K562 (cell line): ENCODE results near the gene SAE1. TPM values are rescaled to one million over a fixed set of nuclear protein-coding genes. Genes with fewer than 3 reads are reported as not detected.

Experiments used
- ARID1B ChIP-seq: fragments of 450-650 bp; IDR thresholded peaks from 2 replicates; pipeline ENCODE4 v1.6.1; 2016; ENCODE audit warnings: antibody characterized with exemption, mild to moderate bottlenecking, inconsistent platforms
- CHD1 ChIP-seq: fragments of 200-600 bp; sonication (generic); IDR thresholded peaks from one replicate; pipeline ENCODE4 v1.6.1; 2012; ENCODE audit warnings: mild to moderate bottlenecking, moderate library complexity, low read length, inconsistent platforms
- CREBBP ChIP-seq: IDR thresholded peaks from one replicate; pipeline ENCODE4 v1.6.1; 2012; ENCODE audit warnings: low read depth, mild to moderate bottlenecking, control low read depth, inconsistent platforms, low read length
- GATAD2B ChIP-seq: fragments of 450-650 bp; IDR thresholded peaks from 2 replicates; pipeline ENCODE4 v1.6.1; 2017; ENCODE audit warnings: mild to moderate bottlenecking, borderline replicate concordance
- KAT7 ChIP-seq: sonication (generic); formaldehyde crosslinking; IDR thresholded peaks from 2 replicates; pipeline ENCODE4 v1.8.0; 2022; ENCODE audit warnings: missing genetic modification reagents, mild to moderate bottlenecking, borderline replicate concordance
- MAFF ChIP-seq: IDR thresholded peaks from 2 replicates; pipeline ENCODE4 v1.6.1; 2012; ENCODE audit warnings: low read length, improper control_type of control experiment
- MCM7 ChIP-seq, 2 experiments: fragments of 450-650 bp; IDR thresholded peaks; 2 replicates each; pipeline ENCODE4 v1.6.1; 2016 to 2018
- MYC ChIP-seq, 2 experiments: fragments of 250-450 bp in 1 of 2; sonication (Bioruptor Pico) in 1 of 2; IDR thresholded peaks; 2 replicates each; pipeline versions ENCODE4 v1.5.1 to v1.6.1; 2012 to 2021; ENCODE audit warnings: low read depth in 2 of 2, borderline replicate concordance in 1 of 2, improper control_type of control experiment in 1 of 2, low read length in 1 of 2, mild to moderate bottlenecking in 1 of 2, moderate library complexity in 1 of 2
- POU5F1 ChIP-seq: fragments of 150-350 bp; IDR thresholded peaks from 2 replicates; pipeline ENCODE4 v1.6.1; 2014; ENCODE audit warnings: borderline replicate concordance, low read length, low read depth, mild to moderate bottlenecking; ENCODE audit not compliant: partially characterized antibody
- TEAD1 ChIP-seq, 2 experiments: fragments of 450-650 bp in 1 of 2; sonication (generic) in 1 of 2; formaldehyde crosslinking; IDR thresholded peaks; 2 replicates each; pipeline versions ENCODE4 v1.4.0 to v1.8.0; 2020 to 2022; ENCODE audit warnings: mild to moderate bottlenecking in 2 of 2, missing genetic modification reagents in 1 of 2
- TRIM28 ChIP-seq: fragments of 450-650 bp; IDR thresholded peaks from 2 replicates; pipeline ENCODE4 v1.6.1; 2017
- UBTF ChIP-seq, 2 experiments: IDR thresholded peaks; 2 replicates each; pipeline ENCODE4 v1.6.1; 2012; ENCODE audit warnings: improper control_type of control experiment in 2 of 2, low read depth in 2 of 2, low read length in 2 of 2, borderline replicate concordance in 1 of 2
- XRCC4 ChIP-seq: IDR thresholded peaks from one replicate; pipeline ENCODE4 v1.6.1; 2011; ENCODE audit not compliant: insufficient read depth, insufficient read length; ENCODE audit errors: extremely low read depth
- ZBTB7A ChIP-seq: IDR thresholded peaks from 2 replicates; pipeline ENCODE4 v1.6.1; 2011; ENCODE audit warnings: low read depth, mild to moderate bottlenecking, low read length, moderate library complexity, borderline replicate concordance; ENCODE audit not compliant: control insufficient read depth
- ZNF274 ChIP-seq: IDR thresholded peaks from 2 replicates; pipeline ENCODE4 v1.6.1; 2011; ENCODE audit warnings: low read depth, mild to moderate bottlenecking, low read length, moderate library complexity, borderline replicate concordance
- polyA plus RNA-seq, 8 experiments: library from polyadenylated mRNA; depleted of rRNA in 4 of 8; stranded (reverse) in 5 of 8; unstranded in 3 of 8; fragments of >200 nt; fragmentation: Nextera tagmentation in 2 of 8; fragmentation: Illumina TruSeq in 1 of 8; extraction: Ambion mirVana in 2 of 8; extraction: Trizol in 1 of 8; gene quantifications; 2 replicates each; pipeline versions ENCODE4 v1.2.1 to v1.2.3, GENCODE V29; 2011 to 2014; ENCODE audit warnings: inconsistent platforms in 1 of 8, missing spikeins in 1 of 8
- total RNA-seq, 7 experiments: library from RNA; depleted of rRNA in 6 of 7; stranded (reverse); fragments of >200 nt in 6 of 7; fragmentation: Illumina TruSeq in 2 of 7; extraction: Trizol in 2 of 7; gene quantifications; 2 replicates each; pipeline versions ENCODE4 v1.2.1 to v1.2.3, GENCODE V29; 2011 to 2021; ENCODE audit warnings: low replicate concordance in 1 of 7
- TF ChIP-seq, protein P1 (sequence below): fragments of 450-650 bp; IDR thresholded peaks from 2 replicates; pipeline ENCODE4 v1.6.1; 2017; ENCODE audit warnings: antibody characterized with exemption, mild to moderate bottlenecking
- TF ChIP-seq, protein P2 (sequence below): fragments of 450-650 bp; formaldehyde crosslinking; IDR thresholded peaks from 2 replicates; pipeline ENCODE4 v1.4.0; 2020; ENCODE audit warnings: mild to moderate bottlenecking, moderate library complexity

The SAE1 gene
- total and polyA plus RNA-seq, 9 of the 15 experiments (the other 6 are each of a cell fraction or from before 2014, with no cell fraction given): 82.8 to 299 (median 217) TPM

DNA sequence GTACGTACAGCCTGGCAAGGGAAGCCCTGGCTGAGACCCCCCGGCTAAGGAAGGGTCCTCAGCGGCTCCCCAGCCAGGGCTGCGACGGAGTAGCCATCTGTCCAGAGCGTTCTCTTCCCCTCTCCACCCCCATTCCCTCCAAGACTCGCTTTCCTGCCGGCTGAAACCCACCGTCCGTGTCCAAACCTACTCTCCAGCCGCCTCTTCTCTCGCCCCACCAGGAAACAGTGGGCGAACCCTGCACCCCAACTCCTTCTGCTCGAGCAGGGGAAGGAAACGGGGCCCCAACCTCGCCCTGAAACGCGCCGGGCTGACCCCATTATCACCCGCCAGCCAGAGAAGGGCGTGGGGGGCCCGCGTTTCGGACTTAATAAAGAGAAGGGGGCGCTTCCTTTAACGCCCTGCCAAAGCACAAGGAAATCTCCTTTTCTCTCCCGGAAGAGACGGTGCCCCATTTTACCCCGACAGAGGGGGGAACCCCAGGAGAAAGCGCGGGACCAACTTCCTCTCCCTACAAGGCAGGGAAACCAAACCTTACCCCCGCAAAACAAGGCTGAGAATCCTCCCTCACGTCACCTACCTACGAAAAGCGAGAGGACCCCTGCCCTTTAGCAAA is 19.5 kb upstream of the SAE1 start (continued):
- no peak for TF ChIP-seq MAFF
- TF ChIP-seq KAT7 (CRISPR knock-in tag): 0 out of 2 replicates have a peak, but pooled peaks have one; percentile 12
- TF ChIP-seq CHD1: peak; percentile 31
- TF ChIP-seq MCM7 (IDR thresholded peaks at IDR 0.05): 0 out of 4 replicates have a peak, but pooled peaks of 1 of the 2 experiments have one; percentile 7
- no peak for TF ChIP-seq ARID1B
- peak; percentile 73 for TF ChIP-seq ZBTB7A
- TF ChIP-seq TRIM28: no peak
- TF ChIP-seq ZNF274: no peak
- 0 out of 4 replicates have a peak, but pooled peaks of 1 of the 2 experiments have one; percentile 23 for TF ChIP-seq TEAD1 (CRISPR knock-in tag; IDR thresholded peaks at IDR 0.05)
- TF ChIP-seq, protein P1, sequence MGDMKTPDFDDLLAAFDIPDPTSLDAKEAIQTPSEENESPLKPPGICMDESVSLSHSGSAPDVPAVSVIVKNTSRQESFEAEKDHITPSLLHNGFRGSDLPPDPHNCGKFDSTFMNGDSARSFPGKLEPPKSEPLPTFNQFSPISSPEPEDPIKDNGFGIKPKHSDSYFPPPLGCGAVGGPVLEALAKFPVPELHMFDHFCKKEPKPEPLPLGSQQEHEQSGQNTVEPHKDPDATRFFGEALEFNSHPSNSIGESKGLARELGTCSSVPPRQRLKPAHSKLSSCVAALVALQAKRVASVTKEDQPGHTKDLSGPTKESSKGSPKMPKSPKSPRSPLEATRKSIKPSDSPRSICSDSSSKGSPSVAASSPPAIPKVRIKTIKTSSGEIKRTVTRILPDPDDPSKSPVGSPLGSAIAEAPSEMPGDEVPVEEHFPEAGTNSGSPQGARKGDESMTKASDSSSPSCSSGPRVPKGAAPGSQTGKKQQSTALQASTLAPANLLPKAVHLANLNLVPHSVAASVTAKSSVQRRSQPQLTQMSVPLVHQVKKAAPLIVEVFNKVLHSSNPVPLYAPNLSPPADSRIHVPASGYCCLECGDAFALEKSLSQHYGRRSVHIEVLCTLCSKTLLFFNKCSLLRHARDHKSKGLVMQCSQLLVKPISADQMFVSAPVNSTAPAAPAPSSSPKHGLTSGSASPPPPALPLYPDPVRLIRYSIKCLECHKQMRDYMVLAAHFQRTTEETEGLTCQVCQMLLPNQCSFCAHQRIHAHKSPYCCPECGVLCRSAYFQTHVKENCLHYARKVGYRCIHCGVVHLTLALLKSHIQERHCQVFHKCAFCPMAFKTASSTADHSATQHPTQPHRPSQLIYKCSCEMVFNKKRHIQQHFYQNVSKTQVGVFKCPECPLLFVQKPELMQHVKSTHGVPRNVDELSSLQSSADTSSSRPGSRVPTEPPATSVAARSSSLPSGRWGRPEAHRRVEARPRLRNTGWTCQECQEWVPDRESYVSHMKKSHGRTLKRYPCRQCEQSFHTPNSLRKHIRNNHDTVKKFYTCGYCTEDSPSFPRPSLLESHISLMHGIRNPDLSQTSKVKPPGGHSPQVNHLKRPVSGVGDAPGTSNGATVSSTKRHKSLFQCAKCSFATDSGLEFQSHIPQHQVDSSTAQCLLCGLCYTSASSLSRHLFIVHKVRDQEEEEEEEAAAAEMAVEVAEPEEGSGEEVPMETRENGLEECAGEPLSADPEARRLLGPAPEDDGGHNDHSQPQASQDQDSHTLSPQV: no peak
- TF ChIP-seq POU5F1: no peak
- no peak for TF ChIP-seq CREBBP
- no peak for TF ChIP-seq XRCC4
- TF ChIP-seq, protein P2, sequence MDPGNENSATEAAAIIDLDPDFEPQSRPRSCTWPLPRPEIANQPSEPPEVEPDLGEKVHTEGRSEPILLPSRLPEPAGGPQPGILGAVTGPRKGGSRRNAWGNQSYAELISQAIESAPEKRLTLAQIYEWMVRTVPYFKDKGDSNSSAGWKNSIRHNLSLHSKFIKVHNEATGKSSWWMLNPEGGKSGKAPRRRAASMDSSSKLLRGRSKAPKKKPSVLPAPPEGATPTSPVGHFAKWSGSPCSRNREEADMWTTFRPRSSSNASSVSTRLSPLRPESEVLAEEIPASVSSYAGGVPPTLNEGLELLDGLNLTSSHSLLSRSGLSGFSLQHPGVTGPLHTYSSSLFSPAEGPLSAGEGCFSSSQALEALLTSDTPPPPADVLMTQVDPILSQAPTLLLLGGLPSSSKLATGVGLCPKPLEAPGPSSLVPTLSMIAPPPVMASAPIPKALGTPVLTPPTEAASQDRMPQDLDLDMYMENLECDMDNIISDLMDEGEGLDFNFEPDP: no peak
- no peak for TF ChIP-seq GATAD2B
- TF ChIP-seq MYC (IDR thresholded peaks at IDR 0.05; ENCODE audit: low read depth, low read length): peak; percentile 16; the same call in 1 of the 2 replicates
- no peak for TF ChIP-seq MYC (CRISPR knock-in tag; IDR thresholded peaks at IDR 0.05; ENCODE audit: borderline replicate concordance, low read depth)
- peak; percentile 32 to 61; a peak in 2 of 4 replicates for TF ChIP-seq UBTF (IDR thresholded peaks at IDR 0.05; ENCODE audit: borderline replicate concordance in 1 of 2, low read depth in 2 of 2, low read length in 2 of 2)
